HG03060 (cell line): ENCODE results near the gene KCTD7.
"Not testable (repeated sequence)": the region's sequence is repeated elsewhere in the genome, so short reads cannot be mapped to it uniquely, and the experiment has no call there.

Experiments used
- ATAC-seq: cut with Tn5 transposase; IDR thresholded peaks from one replicate; pipeline ENCODE4 v1.9.1; 2021; ENCODE audit warnings: low read depth, moderate number of reproducible peaks; ENCODE audit not compliant: unreplicated experiment

The KCTD7 gene

DNA sequence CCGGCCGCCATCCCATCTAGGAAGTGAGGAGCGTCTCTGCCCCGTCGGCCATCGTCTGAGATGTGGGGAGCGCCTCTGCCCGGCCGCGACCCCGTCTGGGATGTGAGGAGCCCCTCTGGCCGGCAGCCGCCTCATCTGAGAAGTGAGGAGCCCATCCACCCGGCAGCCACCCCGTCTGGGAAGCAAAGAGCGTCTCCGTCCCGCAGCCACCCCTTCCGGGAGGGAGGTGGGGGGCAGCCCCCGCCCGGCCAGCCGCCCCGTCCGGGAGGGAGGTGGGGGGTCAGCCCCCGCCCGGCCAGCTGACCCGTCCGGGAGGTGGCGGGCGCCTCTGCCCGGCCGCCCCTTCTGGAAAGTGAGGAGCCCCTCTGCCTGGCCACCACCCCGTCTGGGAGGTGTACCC is 14.1 kb upstream of the KCTD7 start:
- not testable (repeated sequence) for ATAC-seq

DNA sequence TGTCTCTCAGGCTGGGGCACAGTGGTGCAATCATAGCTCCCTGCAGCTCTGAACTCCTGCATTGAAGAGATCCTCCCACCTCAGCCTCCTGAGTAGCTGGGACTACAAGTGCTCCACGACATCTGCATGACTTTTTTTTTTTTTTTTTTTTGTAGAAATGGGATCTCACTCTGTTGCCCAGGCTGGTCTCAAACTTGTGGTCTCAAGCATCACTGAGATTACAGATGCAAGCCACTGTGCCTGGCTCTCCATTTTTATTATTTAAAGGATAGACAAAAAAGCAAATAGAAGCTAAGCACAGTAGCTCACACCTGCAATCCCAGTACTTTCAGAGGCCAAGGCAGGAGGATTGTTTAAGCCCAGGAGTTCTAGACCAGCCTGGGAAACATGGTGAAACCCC is 13.0 kb upstream of the KCTD7 start:
- ATAC-seq, result no peak

DNA sequence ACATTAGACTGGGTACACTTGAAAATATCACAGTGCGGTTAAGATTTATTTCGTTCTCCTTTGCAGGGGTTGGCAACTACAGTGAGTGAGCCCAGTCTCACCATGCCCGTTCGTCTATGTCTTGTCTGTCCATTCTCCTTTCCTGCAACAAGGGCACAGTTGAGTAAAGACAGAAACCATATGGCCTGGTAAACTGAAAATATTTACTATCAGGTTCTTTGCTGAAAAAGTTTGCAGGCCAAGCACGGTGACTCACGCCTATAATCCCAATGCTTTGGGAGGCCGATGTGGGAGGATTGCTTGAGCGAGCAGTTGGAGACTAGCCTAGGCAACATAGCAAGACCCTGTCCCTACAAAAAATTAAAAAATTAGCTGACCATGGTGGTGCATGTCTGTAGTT is 11.4 kb upstream of the KCTD7 start:
- no peak for ATAC-seq

DNA sequence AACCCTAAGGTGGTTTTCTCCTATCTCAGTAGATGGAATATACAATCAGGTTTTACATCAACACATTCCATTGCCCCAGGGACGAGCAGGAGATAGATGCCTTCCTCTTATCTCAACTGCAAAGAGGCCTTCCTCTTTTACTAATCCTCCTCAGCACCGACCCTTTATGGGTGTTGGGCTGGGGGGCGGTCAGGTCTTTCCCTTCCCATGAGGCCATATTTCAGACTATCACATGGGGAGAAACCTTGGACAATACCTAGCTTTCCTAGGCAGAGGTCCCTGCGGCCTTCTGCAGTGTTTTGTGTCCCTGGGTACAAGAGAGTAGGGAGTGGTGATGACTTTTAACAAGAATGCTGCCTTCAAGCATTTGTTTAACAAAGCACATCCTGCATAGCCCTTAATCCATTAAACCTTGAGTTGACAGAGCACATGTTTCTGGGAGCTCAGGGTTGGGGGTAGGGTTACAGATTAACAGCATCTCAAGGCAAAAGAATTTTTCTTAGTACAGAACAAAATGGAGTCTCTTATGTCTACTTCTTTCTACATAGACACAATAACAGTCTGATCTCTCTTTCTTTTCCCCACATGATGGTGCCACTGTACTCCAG is 9.2 kb upstream of the KCTD7 start:
- ATAC-seq, result not testable (repeated sequence)

DNA sequence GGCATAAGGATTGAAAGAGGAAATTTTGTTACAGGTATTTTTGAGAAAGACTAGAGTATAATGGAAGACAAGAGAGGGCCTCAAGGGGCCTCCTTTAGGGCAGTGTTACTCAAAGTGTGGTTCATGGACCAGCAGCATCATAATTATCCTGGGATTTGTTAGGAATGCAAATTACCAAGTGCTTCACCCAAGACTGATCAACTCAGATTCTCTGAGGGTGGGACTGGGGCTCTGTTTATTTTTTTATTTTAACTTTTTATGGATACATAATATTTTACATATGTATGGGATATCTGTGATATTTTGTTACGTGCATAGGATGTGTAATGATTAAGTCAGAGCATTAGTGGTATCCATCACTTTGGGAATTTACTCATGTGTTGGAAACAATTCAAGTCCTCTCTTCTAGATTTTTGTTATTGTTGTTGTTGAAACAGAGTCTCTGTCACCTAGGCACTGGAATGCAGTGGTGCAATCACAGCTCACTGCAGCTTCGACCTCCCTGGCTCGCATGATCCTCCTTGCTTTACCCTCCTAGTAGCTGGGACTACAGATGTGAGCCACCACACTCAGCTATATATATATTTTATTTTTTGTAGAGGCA is 2.2 kb upstream of the KCTD7 start:
- ATAC-seq, result no peak

DNA sequence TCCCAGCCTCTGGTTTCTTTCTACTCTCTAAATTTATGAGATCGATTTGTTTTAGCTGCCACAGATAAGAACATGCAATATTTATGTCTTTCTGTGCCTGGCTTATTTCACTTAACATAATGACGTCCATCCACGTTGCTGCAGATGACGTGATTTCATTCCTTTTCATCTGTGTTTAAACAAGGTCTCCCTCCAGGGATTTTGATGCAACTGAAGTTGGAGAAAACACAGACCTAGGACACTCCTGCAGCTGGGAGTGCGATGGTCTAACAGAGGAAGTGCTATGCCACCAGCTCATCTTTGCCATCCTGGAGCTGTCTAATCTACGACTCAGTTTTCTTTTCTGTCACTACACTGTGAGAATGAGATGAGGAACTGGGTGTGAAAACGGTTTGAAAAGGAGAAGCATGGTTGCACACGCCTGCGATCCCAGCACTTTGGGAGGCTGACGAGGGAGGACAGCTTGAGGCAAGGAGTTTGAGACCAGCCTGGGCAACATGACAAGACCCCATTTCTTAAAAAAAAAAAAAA is 1.5 kb upstream of the KCTD7 start:
- ATAC-seq, result no peak

DNA sequence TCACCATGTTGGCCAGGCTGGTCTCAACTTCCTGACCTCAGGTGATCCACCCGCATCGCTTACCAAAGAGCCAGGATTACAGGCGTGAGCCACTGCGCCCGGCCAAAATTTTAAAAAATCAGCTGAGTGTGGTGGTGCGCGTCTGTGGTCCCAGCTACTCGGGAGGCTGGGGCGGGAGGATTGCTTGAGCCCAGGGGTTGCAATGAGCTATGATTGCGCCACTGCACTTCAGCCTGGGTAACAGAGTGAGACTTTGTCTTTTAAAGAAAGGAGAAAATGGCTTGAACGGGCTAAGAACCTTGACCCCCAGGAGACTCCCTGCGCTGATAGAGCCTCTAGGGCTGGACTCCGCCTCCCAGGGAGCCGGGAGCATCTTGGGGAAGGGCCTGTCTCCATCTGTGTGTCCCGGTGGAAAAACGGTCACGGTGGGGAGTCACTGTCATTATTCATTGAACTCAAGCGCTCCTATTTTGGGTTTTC is 760 bp upstream of the KCTD7 start:
- no peak for ATAC-seq

DNA sequence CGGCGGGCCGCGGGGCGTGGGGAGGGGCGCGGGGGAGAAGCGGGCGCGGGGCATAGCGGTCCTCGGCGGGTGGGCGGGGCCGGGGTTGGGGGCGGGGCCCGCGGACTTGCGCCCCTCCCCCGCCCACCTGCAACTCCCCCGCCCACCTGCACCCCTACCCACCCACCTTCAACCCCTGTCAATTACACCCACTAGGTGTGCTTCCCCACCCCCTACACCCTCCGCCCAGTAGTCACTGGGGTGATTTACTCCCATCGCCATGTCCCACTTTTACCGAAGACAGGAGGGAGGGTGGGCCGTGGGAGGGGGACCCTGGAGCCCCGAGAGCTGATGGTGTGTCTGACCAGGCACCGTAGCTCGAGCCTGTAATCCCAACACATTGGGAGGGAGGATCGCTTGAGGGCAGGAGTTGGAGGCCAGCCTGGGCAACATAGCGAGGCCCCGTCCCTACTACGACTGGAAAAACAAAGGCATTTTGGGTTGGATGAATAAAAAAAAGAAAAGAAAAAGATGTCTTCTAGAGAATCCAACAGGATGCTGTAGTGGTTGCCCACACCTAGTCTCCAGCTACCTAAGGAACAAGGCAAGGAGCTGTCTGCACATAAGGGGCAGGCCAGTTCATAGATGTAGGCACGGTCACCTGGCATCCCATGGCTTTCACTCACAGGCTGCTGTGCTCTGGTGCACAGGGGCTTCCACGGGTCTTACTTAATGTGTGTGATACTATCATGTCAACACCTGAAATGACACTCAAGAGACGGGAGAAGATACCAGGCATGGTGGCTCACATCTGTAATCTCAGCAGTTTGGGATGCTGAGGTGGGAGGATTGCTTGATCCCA is 761 bp downstream of the KCTD7 start:
- ATAC-seq, result no peak

DNA sequence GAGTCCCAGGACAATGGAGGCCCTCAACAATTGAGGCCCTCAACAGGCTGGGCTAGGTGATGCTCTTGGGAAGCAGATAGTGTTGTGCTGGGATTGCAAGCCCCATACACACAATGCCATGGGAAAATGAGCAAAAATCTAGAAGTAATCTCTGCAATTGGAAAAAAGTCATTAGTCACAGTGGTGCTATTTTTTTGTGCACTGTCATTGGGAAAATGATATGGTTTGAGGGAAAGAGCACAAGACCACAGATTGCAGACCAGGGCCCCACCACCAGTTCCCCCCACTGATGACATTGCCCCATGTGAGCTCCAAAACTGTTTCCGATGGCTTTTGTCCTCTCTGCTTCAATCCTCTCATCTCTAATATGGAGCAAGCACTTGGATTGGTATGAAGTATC is 1.9 kb downstream of the KCTD7 start:
- ATAC-seq, result no peak

DNA sequence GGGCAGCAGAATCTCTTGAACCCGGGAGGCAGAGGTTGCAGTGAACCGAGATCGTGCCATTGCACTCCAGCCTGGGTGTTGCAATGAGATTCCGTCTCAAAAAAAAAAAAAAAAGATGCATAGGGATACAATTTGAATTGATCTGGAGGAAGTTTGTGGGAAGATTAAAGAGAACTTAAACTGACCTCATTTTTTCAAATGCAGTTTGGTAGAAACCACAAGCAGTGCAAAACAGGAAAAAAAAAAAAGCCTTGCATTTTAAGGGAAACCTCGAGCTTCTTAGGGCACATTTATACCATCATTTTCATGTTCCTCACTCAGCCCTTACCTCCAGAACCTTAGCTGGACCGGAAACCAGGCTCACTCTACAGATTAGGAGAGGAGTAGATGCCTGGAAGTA is 2.8 kb downstream of the KCTD7 start:
- ATAC-seq, result no peak

DNA sequence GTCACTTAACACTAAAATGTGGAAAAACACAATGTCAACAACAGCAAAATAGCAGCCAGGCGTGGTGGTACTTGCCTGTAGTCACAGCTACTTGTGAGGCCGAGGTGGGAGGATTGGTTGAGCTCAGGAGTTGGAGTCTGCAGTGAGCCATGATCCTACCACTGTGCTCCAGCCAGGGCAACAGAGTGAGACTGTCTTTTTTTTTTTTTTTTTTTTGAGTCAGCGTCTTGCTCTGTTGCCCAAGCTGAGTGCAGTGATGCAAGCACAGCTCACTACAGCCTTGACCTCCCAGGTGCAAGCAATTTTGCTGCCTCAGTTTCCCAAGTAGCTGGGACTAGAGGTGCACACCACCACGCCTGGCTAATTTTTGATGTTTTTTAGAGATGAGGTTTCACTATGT is 6.1 kb downstream of the KCTD7 start:
- ATAC-seq, result no peak

DNA sequence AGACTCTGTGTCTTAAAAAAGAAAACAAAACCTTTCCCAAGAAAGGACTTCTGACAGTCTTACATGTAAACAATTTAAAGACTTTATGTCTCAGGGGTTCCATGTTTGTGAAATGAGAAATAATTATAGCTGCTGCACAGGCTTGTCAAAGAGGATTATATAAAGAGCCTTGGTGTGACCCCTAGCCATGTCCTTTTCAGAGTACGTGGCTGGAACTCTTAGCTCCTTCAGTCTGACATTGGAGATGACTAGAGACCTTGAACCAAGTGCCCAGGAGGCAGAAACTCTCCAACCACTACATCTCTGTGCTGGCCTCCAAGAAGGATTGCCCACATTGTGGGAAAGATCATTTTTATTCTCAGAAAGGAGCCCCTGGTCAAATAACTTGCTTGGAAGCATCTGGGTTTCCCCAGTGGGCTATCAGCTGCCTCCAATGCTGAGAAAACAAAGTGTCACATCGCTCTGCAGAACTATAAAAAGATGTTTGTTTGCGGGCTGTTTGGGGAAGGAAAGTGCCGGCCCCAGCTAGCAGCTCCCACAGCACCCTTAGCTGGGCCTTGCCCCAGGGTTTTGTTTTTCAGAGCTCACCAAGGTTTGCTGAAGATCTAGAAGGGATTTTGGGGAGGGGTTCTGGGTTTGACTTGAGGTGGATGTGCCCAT is 6.8 kb downstream of the KCTD7 start:
- ATAC-seq, result not testable (repeated sequence)

DNA sequence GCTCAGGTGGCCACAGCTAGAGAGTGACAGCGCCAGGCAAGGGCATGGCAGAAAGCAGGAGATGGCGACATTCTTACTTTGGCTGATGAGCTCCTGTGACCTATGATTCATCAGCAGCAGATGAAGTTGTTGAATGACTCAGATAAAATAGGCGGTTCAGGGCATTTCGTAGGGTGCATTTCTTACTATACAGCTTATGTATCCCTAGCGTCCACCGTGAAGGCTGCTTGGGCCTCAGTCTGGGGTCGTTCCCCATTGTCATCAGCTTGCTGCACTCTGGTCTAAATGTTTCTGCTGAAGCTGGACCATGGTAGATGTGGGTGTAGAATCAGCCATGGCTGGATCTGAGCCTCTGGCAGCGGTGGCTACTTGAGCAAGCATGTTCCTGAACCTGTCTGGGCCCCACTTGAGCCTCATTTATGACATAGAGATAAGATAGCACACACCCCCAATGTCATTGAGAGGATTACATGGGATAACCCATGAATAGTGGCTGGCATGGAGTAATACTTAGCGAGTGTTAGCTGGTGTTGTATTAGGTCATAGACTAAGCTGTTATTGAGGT is 7.4 kb downstream of the KCTD7 start:
- ATAC-seq, result not testable (repeated sequence)

DNA sequence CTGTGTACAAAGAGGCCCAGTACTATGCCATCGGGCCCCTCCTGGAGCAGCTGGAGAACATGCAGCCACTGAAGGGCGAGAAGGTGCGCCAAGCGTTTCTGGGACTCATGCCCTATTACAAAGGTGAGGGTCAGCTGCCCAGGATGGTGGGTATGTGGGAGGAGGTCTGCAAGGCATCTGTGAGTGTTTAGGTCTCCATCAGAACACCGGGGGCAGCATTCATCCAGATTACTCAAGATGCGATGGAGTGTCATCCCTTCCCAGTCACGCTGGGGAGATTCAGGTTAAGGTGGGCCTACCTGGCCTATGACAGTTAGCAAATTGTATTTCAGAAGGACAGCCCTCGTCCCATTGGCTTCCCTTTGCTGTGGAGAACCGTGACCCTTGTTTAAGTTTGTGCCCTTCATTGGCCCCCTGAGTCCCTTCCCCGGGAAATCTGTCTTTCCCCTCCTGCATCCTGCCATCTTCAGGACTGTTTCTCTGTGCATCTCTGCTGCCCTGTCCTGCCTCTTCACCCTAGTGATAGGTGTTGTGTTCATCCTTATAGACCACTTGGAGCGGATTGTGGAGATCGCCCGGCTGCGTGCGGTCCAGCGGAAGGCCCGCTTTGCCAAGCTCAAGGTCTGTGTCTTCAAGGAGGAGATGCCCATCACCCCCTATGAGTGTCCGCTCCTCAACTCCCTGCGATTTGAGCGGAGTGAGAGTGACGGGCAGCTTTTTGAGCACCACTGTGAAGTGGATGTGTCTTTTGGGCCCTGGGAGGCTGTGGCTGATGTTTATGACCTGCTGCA is 9.8 kb downstream of the KCTD7 start:
- ATAC-seq, result no peak

DNA sequence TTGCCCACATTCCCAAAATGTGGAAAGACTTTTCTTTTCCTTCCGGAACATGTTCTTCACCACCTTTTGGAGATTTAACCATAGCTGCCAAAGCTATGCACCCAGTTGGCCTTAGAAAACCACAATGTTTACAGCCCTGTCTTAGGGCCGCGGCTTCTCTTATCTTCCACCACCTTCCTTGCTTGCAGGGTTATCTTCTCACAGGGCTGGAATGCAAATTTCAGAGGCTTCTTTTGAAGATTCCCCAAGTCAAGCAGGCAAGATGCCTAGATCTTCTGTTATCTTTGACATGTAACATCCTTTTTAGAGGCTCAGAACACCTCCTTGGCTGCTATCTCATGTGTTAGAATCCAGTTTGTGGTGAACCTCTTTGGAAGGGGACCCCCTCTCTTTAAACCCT is 11.1 kb downstream of the KCTD7 start:
- no peak for ATAC-seq

DNA sequence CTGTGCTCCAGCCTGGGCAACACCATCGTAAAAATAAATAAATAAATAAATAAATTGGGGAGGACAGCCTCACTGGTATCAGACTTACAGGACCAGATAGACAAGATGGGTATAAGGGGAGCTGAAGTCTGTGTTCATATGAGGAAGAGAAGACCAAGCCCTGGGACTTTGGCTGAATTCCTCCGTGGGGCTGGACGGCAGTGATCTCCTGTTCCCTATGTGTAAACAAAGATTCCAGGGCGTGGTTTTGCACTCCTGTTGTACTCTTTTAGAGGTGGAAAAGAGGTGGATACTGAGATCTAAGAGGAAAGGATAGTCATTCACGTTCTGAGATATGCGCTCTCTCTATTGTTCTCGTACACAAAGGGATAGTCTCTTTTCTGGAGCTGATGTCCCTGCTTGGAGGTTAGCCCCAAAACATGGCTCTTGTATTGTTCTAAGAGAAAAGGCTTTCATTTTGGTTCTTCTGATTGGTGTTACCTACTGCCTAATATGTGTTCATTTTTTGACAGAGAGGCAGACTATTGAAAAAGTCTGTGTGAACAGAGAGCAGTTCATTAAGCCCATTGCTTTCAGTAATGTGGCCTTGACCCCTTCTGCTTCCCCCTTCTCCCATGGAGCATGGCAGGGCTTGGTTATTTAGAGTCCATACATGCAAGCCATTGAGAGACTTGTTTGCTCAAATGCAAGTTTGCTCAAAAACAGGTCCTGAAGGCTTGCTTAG is 12.3 kb downstream of the KCTD7 start:
- no peak for ATAC-seq

DNA sequence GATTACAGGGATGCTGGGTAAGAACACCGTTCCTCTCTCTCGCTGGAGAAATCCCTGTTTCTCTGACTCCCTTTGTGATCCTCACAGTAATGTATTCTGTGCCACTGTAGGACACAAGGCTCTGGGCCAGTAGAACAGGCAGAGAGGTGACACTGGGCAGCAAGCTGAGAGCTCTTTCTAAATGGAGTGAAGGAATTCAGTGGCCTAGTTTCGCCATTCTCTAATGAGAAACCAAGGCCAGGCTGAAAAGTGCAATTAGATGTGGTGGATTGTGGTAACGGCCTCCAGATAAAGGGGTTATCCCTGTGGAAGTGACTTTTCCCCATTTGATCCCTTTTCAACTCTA is 12.8 kb downstream of the KCTD7 start:
- ATAC-seq, result no peak

DNA sequence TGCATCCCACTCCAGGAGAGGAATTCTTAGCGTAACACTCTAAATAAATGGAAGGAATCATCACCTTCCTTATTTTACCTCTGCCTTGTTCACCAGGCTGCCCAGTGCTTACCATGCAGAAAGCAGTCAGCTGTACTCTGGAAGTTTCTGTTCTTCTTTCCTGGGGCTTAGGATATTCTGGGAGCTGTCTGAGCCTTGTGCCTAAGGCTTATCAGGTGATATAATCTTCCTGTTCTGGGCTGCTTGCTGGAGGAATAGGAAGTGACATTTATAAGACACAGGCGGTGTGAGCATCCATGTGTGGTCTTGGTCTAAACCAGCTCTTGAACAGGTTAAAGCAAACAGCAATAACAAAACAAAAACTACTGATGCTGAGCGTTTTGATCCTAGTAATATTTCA is 13.5 kb downstream of the KCTD7 start:
- ATAC-seq, result no peak

DNA sequence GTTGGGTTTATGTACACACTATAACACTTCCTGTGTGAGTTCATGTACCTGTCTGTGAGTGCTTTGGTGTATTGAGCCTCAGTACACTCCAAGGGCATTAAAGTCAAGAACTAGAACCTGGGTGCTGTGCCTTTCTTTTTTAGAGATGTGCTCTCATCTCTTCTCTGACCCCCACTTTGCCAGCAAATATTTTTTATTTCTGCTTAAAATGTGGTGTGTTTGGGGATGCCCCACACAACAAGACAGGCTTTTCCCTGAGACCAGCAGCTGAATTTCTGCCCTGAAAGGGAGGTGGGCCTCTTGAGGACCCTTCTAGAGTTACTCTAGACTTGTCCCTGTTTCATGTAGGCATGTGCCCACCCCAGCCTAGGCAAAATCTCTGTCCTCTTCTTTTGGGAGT is 14.3 kb downstream of the KCTD7 start:
- ATAC-seq, result no peak
